Hematopoietic multipotent progenitor cell treated with erythropoietin and hydrocortisone succinate and interleukin-3 and kit ligand, for 4 days (in vitro differentiated cells): ENCODE measurements around the gene AKT1S1.

Experiments used
- DNase-seq: peaks from one replicate; pipeline ENCODE4 v3.0.0-alpha.2; 2015

The AKT1S1 gene

DNA sequence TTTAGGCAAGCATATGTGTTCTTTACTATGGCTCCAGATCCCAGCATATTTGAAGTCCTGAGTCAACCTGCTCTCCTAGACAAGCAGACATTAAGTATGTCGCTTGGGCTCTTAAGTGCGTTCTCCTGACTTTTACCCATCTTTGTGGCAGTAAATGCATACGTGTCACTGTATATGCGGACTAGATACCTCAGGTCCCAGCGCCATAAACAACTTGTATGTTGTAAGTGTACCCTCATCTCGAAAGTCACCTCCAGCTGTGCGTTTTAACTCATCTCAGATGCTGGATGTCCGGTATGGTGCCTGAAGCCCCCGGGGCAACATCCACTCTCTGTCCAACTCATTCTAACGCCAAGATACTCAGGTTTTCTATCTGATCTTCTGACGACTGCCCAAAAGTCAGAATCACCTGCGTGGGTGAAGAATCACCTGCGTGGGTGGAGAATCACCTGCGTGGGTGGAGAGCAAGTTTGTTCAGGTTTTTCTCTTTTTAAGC is 24.5 kb downstream of the AKT1S1 start:
- DNase-seq: no peak

GRCh38 chr19:49851456-49852259 is 25.5 kb downstream of the AKT1S1 start:
- no peak for DNase-seq

GRCh38 chr19:49850487-49851342 is 26.4 kb downstream of the AKT1S1 start, which contains the start of gene PTOV1:
TSS of gene PTOV1 (plus strand) at chr19:49851159.
- peak; percentile 96 for DNase-seq

DNA sequence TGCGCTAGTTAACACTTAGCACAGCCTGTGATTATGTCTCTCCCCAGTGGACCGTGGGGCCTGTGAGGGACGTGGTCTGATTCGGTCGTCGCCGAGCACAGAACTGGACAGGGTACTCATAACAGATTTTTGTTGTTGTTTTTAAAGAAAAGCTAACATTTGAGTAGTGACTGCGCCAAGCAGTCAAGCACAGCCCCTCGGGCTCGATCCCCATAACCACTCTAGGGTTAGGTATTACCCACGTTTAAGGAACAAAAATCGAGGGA is 27.0 kb downstream of the AKT1S1 start:
- DNase-seq: no peak

DNA sequence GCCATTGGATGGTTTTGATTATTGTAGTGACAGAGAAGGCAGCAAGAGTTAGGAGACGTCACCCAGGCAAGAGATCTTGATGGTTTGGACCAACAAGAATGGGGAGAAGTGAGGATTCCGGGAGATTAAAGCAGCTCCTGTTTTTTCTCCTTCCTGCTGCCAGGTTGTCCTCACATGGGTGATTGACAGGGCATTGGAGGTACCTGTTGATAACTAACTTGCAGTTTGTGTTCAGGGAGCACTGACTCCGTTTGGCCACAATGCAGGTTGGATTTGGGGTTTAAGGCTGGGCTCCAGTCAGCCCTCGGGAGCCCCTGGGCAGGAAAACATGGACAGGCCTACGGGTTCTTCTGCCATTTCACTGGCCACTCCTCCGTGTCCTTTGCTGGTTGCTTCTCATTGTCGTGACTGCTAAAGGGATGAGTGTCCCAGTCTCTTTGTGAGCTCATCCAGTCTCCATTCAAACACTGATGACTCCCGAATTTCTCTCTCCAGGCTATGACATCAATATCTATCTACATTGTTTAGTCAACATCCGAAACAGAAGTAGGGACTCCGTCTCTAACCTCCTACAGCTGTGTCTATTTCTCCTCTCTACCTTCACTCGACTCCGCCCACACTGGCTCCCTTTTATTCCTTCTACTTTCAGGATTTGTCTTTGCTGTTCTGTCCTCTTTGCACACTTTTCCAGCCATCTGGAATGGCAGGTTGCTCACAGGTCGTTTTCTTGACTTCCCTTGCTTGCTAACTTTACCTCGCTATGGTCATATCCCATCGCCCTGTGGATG is 27.5 kb downstream of the AKT1S1 start:
- DNase-seq: no peak

DNA sequence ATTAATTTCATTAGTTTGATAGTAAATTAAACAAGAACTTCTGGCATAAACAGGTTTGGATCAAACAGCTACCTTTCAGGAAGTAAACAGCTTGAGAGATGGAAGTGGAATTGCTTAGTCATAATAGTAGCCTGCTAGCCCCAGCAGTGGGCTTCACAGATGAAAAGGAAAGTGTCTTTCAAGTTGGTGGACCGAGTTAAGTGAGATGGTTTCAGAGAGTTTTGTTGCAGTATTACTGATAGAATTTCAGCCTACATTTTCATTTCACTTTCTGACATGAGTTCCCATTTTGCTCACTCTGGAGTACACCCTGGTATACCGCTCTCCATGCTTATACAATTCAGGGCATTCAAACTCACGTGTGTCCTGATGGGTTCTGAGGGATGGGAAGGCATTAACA is 28.2 kb downstream of the AKT1S1 start:
- DNase-seq: no peak

DNA sequence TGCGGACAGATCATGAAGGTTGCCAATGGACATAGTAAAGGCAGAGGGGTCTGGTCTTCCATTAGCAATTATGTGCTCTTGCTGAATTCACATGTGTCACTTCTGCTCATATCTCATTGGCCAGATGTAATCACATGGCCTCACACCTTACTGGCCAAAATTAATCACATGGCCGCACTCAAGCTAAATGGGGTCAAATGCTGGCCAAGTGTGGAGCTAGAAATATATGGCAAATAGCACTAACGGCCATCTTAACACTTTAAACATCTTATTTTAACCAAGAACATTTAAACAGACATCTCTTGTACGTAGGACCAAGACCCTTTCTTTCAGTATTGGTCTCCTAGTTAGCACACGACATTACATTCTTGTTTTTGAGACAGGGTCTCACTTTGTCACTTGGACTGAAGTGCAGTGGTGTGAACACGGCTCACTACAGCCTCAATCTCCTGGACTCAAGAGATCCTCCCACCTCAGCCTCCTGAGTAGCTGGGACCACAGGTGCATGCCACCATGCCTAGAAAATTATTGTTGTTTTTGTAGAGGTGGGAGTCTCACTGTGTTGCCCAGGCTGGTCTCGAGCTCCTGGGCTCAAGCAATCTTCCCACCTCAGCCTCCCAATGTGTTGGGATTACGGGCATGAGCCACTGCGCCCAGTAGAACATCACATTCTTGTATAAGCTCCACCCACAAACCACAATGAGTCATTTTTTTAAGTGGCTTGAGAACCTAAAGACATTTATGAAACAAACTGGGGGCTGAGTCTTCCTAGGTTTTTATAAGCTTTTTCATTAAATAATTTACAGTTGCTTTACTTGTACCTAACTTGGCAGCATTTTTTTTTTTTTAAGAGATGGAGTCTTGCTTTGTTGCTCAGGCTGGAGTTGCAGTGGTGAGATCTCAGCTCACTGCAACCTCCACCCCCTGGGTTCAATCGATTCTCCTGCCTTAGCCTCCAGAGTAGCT is 29.1 kb downstream of the AKT1S1 start:
- DNase-seq: peak; percentile 92

GRCh38 chr19:49846408-49846807 is 30.7 kb downstream of the AKT1S1 start:
- DNase-seq: no peak

DNA sequence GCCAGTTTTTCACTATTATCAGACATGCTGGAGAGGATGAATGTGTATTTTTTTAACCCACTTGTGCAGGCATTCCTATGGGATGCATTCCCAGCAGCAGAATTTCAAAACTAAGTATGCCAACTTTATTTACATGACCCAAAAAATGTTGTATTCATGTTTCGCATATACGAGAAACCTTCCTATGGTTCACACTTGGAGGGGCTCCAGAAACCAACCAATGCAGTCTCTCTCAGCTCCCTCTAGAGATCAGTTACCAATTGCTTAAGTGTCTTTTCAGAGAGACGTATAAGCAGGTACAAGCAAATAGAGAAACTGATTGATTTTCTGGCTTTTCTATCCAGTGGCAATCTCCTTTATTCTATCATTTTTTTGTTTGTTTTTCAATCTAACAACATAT is 31.7 kb downstream of the AKT1S1 start:
- no peak for DNase-seq

GRCh38 chr19:49844138-49845095 is 32.7 kb downstream of the AKT1S1 start:
- no peak for DNase-seq

DNA sequence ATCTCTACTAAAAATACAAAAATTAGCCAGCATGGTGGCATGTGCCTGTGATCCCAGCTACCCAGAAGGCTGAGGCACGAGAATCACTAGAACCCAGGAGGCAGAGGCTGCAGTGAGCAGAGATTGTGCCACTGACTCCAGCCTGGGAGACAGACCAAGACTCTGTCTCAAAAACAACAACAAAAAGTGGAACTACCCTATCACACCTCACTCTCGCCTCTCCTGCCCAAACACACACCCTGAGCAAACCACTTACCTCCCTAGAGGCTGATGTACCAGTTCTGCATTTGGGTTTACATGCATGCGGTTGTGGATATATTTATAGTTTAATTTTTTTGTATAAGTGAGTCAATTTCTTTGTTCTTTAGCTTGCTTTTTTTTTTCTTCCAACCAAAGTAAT is 33.9 kb downstream of the AKT1S1 start:
- no peak for DNase-seq

DNA sequence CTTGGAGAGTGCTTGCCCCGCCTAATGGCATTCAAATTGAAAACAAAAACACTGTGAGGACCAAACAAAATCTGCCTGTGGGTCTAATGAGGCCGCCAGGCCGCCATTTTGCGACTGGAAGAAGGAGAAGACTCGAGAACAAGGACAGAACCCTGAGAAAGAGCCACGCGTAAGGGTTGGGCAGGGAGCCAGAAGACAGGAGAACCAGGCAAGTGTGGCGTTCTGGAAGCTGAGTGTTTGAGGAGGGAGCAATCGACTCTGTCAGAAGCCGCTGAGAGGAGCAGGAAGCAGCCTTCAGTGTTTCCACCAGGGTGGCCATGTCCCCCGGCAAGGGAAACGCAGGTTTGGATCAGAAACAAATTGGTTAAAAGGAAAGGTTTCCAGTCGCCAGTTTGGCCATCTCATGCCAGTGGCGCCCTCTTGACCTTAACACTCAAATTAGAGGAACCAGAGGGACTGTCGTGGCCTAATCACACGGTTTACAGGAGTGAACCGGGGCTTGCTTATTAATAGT is 36.4 kb downstream of the AKT1S1 start:
- no peak for DNase-seq

DNA sequence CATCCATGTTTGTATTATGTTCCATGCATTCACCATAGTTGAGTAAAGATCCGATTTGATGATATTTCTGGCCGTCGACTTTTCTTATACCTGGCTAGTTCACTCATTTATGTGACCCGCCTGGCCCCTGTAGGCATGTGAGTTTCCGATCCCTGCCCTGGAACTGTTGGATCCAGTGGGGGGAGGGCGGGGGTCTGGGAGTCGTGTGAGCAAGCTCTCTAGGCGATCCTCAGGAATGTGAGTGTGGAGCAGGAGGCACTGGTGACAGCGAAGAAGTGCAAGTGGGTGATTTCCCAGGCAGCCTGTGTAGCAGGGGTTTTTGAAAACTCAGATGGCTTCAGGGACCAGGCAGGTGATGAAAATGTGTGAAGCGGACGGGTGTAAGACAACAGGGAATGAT is 36.8 kb downstream of the AKT1S1 start:
- DNase-seq: no peak

- no peak for DNase-seq
Measured at GRCh38 chr19:49839713-49840112, 37.4 kb downstream of the AKT1S1 start.

DNA sequence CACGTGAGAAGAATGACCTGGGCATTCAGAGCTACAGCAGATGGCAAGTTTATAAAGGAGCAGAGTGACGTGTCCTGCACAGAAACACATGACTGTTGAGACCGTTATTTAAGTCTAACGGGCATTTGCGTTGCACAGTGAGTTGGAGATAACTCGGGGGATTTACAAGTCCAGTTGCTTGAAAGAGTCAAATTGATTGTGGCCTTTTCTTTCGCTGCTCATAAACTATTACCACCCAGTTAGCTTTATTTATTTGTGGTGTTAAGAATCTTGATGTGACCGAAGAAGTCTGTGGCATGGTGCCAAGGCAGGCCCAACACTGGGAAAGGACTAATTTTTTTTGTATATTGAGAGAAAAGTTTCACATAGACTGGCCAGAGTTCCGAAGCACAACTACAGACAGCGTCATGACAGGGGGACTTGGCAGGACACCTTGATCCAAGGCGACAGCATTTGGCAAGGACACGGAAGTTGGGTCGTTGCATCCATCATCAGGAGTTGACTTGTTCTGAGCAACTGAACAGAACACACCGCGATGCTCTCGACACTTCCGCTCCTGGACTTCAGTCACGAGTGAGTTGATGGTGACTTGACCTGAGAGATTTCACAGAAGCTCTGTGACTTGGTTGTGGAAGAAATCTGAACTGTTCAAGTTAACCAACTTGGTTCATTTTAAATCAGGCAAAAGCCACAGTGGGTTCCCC is 38.1 kb downstream of the AKT1S1 start:
- no peak for DNase-seq

GRCh38 chr19:49837425-49837824 is 39.7 kb downstream of the AKT1S1 start:
- no peak for DNase-seq

DNA sequence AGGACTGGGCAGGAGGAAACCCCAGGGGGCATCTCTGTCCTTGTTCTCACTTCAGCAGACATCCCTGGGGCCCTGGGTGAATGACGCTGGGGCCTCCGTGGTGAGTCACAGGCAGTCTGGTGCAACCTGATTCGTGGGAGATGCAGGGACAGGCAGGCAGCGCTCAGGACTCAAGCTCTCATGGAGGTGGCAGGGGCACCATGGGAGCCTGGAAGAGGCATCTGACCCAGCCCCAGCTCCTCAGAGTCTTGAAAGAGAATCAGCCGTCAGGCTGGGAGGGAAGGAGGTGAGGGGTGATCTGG is 40.2 kb downstream of the AKT1S1 start:
- DNase-seq: no peak

- no peak for DNase-seq
Measured at GRCh38 chr19:49836176-49837008, 40.8 kb downstream of the AKT1S1 start.

- no peak for DNase-seq
Measured at GRCh38 chr19:49835562-49835961, 41.6 kb downstream of the AKT1S1 start.
